HG02885 (cell line): ENCODE results near the gene FBRS.
A peak's percentile ranks its signal among the peaks of the same experiment; 100 is the strongest.

Source experiments
- ATAC-seq: cut with Tn5 transposase; IDR thresholded peaks from one replicate; pipeline ENCODE4 v1.9.1; 2021; ENCODE audit warnings: mild to moderate bottlenecking; ENCODE audit not compliant: unreplicated experiment, poor library complexity

The FBRS gene

DNA sequence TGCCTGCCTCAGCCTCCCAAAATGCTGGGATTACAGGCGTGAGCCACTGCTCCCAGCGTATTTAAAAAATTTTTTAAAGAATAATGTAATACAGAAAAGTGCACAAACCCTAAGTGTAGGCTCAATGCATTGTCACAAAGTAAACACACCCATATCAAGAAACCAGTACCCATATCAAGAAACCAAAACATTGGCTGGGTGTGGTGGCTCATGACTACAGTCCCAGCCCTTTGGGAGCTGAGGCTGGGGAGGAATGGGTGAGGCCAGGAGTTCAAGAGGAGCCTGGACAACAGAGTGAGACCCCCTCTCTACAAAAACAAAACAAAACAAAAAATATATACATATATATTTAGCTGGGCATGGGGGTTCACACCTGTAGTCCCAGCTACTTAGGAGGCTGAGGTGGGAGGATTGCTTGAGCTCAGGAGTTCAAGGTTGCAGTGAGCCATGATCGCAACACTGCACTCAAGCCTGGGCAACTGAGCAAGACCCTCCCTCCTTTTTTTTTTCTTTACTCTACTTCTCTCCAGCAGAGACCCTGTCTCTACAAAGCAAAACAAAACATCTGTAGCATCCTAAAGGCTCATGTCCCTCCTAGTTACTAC, 16.8 kb upstream of the FBRS start:
- ATAC-seq: no peak

GRCh38 chr16:30644334-30644830, 13.8 kb upstream of the FBRS start:
- ATAC-seq: no peak

- ATAC-seq: no peak
Measured at GRCh38 chr16:30645727-30646126, 12.5 kb upstream of the FBRS start.

GRCh38 chr16:30647274-30647571, 11.0 kb upstream of the FBRS start:
- no peak for ATAC-seq

GRCh38 chr16:30649725-30650368, 8.4 kb upstream of the FBRS start:
- no peak for ATAC-seq

DNA sequence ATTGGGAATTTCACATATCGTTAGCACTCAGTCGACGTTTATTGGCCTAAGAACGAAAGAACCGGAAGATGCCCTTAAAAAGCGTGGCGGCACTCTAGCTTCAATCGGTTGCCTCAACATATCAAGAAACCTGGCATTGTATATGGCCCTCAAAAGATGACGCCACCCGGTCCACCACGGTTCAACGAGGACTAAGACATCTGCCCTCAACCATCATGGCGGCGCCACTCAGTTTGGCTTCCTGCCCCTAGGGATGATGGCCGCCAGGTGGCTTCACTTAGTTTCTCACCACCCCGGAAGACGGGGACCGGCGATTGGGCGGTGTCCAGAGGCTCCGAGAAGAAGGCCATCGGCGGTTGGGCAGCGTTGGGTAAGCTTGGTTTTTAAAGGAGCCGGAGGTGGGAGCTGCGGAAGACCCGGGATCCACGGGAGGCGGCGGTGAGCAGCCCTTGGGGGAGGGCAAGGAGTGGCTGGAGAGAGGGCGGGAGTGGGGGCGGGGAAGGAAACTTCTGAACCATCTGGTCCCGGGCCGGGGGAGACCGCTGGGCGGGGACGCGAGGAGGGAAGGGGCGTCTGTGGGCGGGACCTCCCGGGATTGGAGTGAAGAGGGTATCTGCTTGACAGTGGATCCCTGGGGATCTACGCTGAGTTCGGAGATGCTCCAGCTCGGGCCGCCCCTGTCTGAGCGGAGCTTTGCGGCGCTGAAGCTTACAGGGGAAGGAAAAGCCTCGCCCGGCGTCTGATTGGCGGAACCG, 7.7 kb upstream of the FBRS start, which contains the start of gene PRR14:
PRR14 (plus strand) TSS at position 592 of the 755 bp plus-strand sequence. CDS start 686 bp downstream, outside the sequence.
- peak; percentile 81 for ATAC-seq

DNA sequence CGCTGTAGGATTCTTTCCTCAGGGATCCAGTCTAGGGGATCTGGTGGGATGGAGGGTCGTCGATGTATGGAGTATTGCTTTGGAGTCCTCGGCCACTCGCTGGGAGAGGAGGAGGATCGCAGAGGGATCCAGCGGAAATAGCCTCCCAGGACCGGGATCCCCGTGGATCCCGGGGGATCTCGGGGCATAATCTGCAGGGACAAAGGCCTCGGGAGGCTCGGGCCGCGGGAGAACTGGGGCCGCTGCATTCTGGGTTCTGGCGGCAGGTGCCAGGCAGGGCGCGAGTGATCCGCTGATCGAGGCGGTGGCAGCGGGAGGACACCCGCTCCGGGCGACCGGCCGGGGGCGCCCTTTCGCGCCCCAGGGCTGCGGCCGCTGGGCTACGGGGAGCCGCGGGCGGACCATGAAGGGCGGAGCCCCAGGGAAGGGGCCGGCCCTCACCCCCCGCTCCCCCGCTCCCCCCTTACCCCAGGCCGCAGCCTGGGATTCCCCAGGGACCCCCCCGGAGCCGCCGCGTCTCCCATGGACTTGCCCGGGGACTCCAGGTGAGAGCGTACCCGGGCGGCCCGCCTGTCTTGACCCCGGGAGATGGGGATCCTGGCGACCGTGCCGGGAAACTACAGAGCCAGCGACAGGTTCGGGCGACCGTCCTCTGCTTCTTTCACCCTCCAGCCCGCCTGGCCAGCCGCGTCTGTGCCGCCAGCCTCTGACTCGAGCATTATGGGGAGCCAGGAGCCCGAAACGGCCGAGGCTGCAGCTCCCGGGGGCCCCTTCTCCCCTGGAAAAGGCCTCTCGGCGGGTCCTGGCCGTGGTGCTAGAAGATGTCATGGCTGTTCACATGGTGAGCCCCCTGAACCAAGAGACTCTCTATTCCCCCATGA, 6.9 kb upstream of the FBRS start:
- ATAC-seq: peak; percentile 65

- ATAC-seq: no peak
Measured at GRCh38 chr16:30652005-30652296, 6.3 kb upstream of the FBRS start.

- ATAC-seq: no peak
Measured at GRCh38 chr16:30652718-30653117, 5.5 kb upstream of the FBRS start.

- no peak for ATAC-seq
Measured at GRCh38 chr16:30654856-30655255, 3.4 kb upstream of the FBRS start.

GRCh38 chr16:30655815-30656347, 2.4 kb upstream of the FBRS start:
- no peak for ATAC-seq

GRCh38 chr16:30656388-30656787, 1.8 kb upstream of the FBRS start:
- no peak for ATAC-seq

DNA sequence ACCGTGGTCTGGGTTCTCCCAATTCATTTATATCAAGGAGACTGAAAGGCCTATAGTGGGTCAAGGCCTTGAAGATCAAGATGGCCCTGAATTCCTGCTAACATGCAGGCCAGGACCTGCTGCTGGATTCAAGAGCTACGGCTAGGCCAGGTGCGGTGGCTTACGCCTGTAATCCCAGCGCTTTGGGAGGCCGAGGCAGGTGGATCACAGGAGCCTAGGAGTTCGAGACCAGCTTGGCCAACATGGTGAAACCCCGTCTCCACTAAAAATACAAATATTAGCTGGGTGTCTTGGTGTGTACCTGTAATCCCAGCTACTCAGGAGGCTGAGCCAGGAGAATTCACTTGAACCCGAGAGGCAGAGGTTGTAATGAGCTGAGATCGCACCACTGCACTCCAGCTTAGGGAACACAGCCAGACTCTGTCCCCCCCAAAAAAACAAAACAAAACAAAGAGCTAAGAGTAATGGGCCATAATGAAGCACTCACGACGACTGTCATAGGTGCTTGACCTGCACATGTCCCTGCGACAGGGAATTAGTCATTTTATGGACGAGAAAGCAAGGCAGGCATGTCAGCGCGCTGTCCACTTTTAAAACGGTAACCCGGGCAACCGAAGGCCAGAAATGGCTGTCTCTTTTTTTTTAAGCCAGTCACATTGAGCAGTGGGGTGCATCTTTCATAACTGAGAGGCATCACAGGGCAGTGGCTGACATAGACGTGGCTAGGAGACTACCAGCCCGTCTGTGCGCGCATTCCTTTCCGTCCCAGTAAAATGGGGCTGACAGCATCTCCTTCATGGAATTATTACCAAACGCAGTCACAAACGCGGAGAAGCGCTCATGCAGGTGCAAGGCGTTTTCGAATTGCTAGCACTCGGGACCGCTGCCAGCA, 1.0 kb upstream of the FBRS start:
- no peak for ATAC-seq

- peak; percentile 24 for ATAC-seq
Measured at GRCh38 chr16:30658731-30659506, 688 bp downstream of the FBRS start.

DNA sequence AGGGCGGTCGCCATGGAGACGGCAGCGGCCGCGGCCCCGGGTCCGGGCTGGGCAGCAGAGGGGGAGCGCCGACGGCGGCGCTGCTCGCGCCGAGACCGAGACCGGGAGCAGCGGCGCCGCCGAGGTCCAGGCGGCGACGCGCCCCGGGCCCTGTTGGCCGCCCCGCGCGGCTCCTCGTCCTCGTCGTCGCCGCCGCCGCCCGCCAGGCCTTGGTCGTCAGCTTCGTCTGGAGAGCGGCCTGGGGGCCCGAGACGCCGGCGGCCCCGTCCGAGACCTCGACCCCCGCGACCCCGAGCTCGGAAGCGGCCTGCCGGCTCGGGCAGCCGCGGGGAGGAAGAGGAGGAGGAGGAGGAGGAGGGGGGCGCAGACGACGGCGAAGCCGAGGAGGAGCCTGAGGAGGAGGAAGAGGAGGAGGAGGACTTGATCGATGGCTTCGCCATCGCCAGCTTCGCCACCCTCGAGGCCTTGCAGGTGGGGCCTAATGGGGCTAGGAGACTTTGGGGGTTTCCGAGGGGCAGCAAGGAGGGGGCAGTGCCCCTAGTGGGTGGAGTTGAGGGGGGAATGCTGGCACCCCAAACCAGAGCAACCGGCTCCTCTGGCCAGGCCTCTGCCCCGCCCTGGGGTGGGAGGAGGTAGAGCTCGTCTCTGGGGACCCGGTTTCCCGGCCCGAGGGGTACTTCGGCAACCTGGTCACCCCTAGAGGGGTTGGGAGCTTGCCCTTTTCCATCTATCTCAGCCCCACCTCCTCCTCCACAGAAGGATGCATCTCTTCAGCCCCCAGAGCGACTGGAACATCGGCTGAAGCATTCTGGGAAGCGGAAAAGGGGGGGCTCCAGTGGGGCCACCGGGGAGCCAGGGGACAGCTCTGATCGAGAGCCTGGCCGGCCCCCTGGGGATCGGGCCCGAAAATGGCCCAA, 1.5 kb downstream of the FBRS start:
- no peak for ATAC-seq

- no peak for ATAC-seq
Measured at GRCh38 chr16:30660424-30661261, 2.4 kb downstream of the FBRS start.

DNA sequence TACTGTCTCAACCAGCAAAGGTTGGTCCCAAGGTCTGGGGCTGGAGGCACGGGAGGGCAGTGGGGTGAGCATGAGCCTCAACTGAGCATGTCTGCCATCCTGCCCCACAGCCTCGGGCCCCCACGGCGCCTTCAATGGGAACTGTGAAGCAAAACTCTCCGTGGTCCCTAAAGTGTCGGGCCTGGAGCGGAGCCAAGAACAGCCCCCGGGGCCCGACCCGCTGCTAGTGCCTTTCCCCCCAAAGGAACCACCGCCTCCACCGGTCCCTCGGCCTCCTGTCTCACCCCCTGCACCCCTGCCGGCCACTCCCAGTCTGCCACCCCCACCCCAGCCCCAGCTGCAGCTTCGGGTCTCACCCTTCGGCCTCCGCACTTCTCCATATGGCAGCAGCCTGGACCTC, 4.2 kb downstream of the FBRS start:
- no peak for ATAC-seq
